Suprapubic skin (tissue), 4 donors: Measurements from ENCODE around the gene ALDH1A1. TPM values are rescaled to one million over a fixed set of nuclear protein-coding genes. Genes with fewer than 3 reads are reported as not detected.
A peak's percentile ranks its signal among the peaks of the same experiment; 100 is the strongest.

Experiments
- DNase-seq, 2 donors: peaks; one replicate each; pipeline ENCODE4 v3.0.0-alpha.2; 2019; ENCODE audit warnings: low spot score in 2 of 2
- H3K27ac ChIP-seq: fragments of 200-600 bp; sonication (generic); one replicate; pipeline ENCODE4 v1.5.1; 2019
- H3K27me3 ChIP-seq: fragments of 200-600 bp; sonication (generic); one replicate; pipeline ENCODE4 v1.5.1; 2019
- H3K36me3 ChIP-seq: fragments of 200-600 bp; sonication (generic); one replicate; pipeline ENCODE4 v1.5.1; 2019
- H3K4me1 ChIP-seq: fragments of 200-600 bp; sonication (generic); one replicate; pipeline ENCODE4 v1.5.1; 2019
- H3K4me3 ChIP-seq: fragments of 200-600 bp; sonication (generic); one replicate; pipeline ENCODE4 v1.5.1; 2019; ENCODE audit warnings: mild to moderate bottlenecking
- H3K9me3 ChIP-seq: fragments of 200-600 bp; sonication (generic); one replicate; pipeline ENCODE4 v1.5.1; 2019
- CTCF ChIP-seq, 2 donors: fragments of 200-600 bp in 1 of 2; fragments of 450-650 bp in 1 of 2; sonication (generic) in 1 of 2; IDR thresholded peaks; one replicate each; pipeline ENCODE4 v1.5.1; 2016 to 2019; ENCODE audit warnings: antibody characterized with exemption in 2 of 2, mild to moderate bottlenecking in 1 of 2, moderate library complexity in 1 of 2
- EP300 ChIP-seq: sonication (generic); formaldehyde crosslinking; IDR thresholded peaks from one replicate; pipeline ENCODE4 v1.6.1; 2017; ENCODE audit warnings: antibody characterized with exemption
- POLR2A ChIP-seq, 2 donors: fragments of 450-650 bp; IDR thresholded peaks; one replicate each; pipeline ENCODE4 v1.6.1; 2017; ENCODE audit warnings: antibody characterized with exemption in 2 of 2, mild to moderate bottlenecking in 2 of 2, moderate library complexity in 2 of 2
- POLR2AphosphoS5 ChIP-seq, 3 donors: sonication (generic); formaldehyde crosslinking; IDR thresholded peaks; one replicate each; pipeline ENCODE4 v1.6.1; 2017; ENCODE audit warnings: antibody characterized with exemption in 3 of 3
- WGBS: methylation state at CpG from one replicate; pipeline ENCODE4 v1.1.5; 2018; 5-methylcytosine and 5-hydroxymethylcytosine counted together
- total RNA-seq, 4 donors: library from RNA; depleted of rRNA; stranded (reverse); fragments of >200 nt; gene quantifications; one replicate each; pipeline ENCODE4 v1.1.0, GENCODE V29; 2016

Gene ALDH1A1
- total RNA-seq, 4 donors from 2014 or later = 7.7 to 19.2 (median 11.2) TPM

- Histone ChIP-seq H3K4me3 (peak overlapping the region; percentile 40), H3K27ac (peak overlapping the region; percentile 48)
- WGBS = 62% methylated on average over 7 of the region's 7 CpGs
These were observed 1.9 kb downstream of the ALDH1A1 start for GRCh38 chr9:72950875-72951442.

GRCh38 chr9:72949918-72950325 is 2.9 kb downstream of the ALDH1A1 start:
- Histone ChIP-seq H3K27me3 (no peaks in the 10 kb centered on the region), H3K4me1 (peaks cover 39% of the 10 kb centered on the region), H3K4me3 (peak overlapping the region; percentile 40), H3K27ac (peak overlapping the region; percentile 48), H3K9me3 (no peaks in the 10 kb centered on the region), H3K36me3 (no peaks in the 10 kb centered on the region)
- TF ChIP-seq CTCF (IDR thresholded peaks at IDR 0.05) = no peak
- TF ChIP-seq POLR2A (IDR thresholded peaks at IDR 0.05) = no peak
- no peak for TF ChIP-seq POLR2AphosphoS5 (IDR thresholded peaks at IDR 0.05)
- no peak for TF ChIP-seq EP300
- DNase-seq = no peak
- 84% methylated on average over 7 of the region's 7 CpGs for WGBS

More at GRCh38 chr9:72950875-72951442, 1.9 kb downstream of the ALDH1A1 start:
- Histone ChIP-seq H3K27me3 (no peaks in the 10 kb centered on the region), H3K9me3 (no peaks in the 10 kb centered on the region), H3K36me3 (no peaks in the 10 kb centered on the region), H3K4me1 (peaks cover 41% of the 10 kb centered on the region)
- DNase-seq = no peak
- TF ChIP-seq CTCF (IDR thresholded peaks at IDR 0.05) (no peak), POLR2AphosphoS5 (IDR thresholded peaks at IDR 0.05) (no peak), POLR2A (IDR thresholded peaks at IDR 0.05) (no peak), EP300 (no peak)

GRCh38 chr9:72949244-72949582 is 3.6 kb downstream of the ALDH1A1 start:
- H3K27ac ChIP-seq = no peak overlapping the region
- no peaks in the 10 kb centered on the region for H3K36me3 ChIP-seq
- WGBS = 90% methylated on average over 1 of the region's 1 CpG
- H3K4me3 ChIP-seq = peak overlapping the region; percentile 2
- no peaks in the 10 kb centered on the region for H3K9me3 ChIP-seq
- DNase-seq = no peak
- peaks cover 32% of the 10 kb centered on the region for H3K4me1 ChIP-seq
- no peak for TF ChIP-seq EP300
- TF ChIP-seq POLR2AphosphoS5 (IDR thresholded peaks at IDR 0.05) = no peak
- TF ChIP-seq CTCF (IDR thresholded peaks at IDR 0.05) = no peak
- no peak for TF ChIP-seq POLR2A (IDR thresholded peaks at IDR 0.05)
- no peaks in the 10 kb centered on the region for H3K27me3 ChIP-seq

- peak overlapping the region; percentile 2 for H3K4me3 ChIP-seq
- H3K27me3 ChIP-seq = no peaks in the 10 kb centered on the region
- no peak overlapping the region for H3K27ac ChIP-seq
- DNase-seq = no peak
- H3K36me3 ChIP-seq = no peaks in the 10 kb centered on the region
- no peak for TF ChIP-seq EP300
- no peak for TF ChIP-seq POLR2AphosphoS5 (IDR thresholded peaks at IDR 0.05)
- TF ChIP-seq CTCF (IDR thresholded peaks at IDR 0.05) = no peak
- no peak for TF ChIP-seq POLR2A (IDR thresholded peaks at IDR 0.05)
- H3K4me1 ChIP-seq = peaks cover 27% of the 10 kb centered on the region
- no peaks in the 10 kb centered on the region for H3K9me3 ChIP-seq
- WGBS = 71% methylated on average over 6 of the region's 6 CpGs
These were observed 4.1 kb downstream of the ALDH1A1 start for GRCh38 chr9:72948575-72949243.

GRCh38 chr9:72947984-72948465 is 4.8 kb downstream of the ALDH1A1 start:
- TF ChIP-seq POLR2A (IDR thresholded peaks at IDR 0.05) (no peak), POLR2AphosphoS5 (IDR thresholded peaks at IDR 0.05) (no peak), EP300 (no peak), CTCF (IDR thresholded peaks at IDR 0.05) (no peak)
- Histone ChIP-seq H3K27ac (no peak overlapping the region), H3K27me3 (no peaks in the 10 kb centered on the region), H3K9me3 (no peaks in the 10 kb centered on the region), H3K4me3 (no peak overlapping the region), H3K4me1 (peaks cover 20% of the 10 kb centered on the region), H3K36me3 (no peaks in the 10 kb centered on the region)
- no peak for DNase-seq
- WGBS = 46% methylated on average over 3 of the region's 3 CpGs
